ENCODE measurements around the gene HS6ST1.

GRCh38 chr2:128323555-128323931 lies 4.9 kb upstream of the HS6ST1 start:
- TF ChIP-seq POLR2A (IDR thresholded peaks at IDR 0.05) (no peak), CTCF (IDR thresholded peaks at IDR 0.05) (no peak)

Measured in right lobe of liver (tissue), 4 donors.